HepG2 (cell line): ENCODE measurements around the gene SLC4A2. TPM values are rescaled to one million over a fixed set of nuclear protein-coding genes. Genes with fewer than 3 reads are reported as not detected.

Experiments used
- ATAC-seq: fragments of 200-7000 bp; cut with Tn5 transposase; 3 replicates; pipeline ENCODE4 v1.9.1; 2020; ENCODE audit warnings: mild to moderate bottlenecking, moderate library complexity
- BruUV-seq: library from RNA; stranded (reverse); fragments of 400-500 nt; replicated peaks from 2 replicates; lab custom pipeline; 2021; lab: Mats Ljungman, UMichigan
- CTCF ChIA-PET: fragments of 300-600 bp; formaldehyde crosslinking; extraction: SDS; loops from one replicate; lab custom pipeline; 2021; ENCODE audit warnings: low total read pairs, inconsistent platforms, low intra/inter-chr PET ratio; lab: Yijun Ruan, JAX
- POLR2A ChIA-PET: fragments of 350-600 bp; sonication (Branson Sonifier 250); formaldehyde crosslinking; loops from one replicate; lab custom pipeline; 2020; ENCODE audit warnings: antibody characterized with exemption, inconsistent platforms; lab: Yijun Ruan, JAX
- DNase-seq: peaks from one replicate; pipeline ENCODE4 v3.0.0-alpha.2; 2015; ENCODE audit warnings: low spot score
- FAIRE-seq: peaks from 3 replicates; lab custom pipeline; 2011; peaks lifted over from hg19 to GRCh38; lab: Jason Lieb, UNC
- H2AFZ ChIP-seq: one replicate; pipeline ENCODE4 v1.6.1; 2011; ENCODE audit warnings: low read length, inconsistent platforms
- H3K27ac ChIP-seq: fragments of 300-600 bp; 3 replicates; pipeline ENCODE4 v1.8.0; 2011; ENCODE audit warnings: mixed run types, mild to moderate bottlenecking, mixed read lengths, low read length, inconsistent platforms; ENCODE audit not compliant: insufficient read depth; ENCODE audit errors: extremely low read length
- H3K27me3 ChIP-seq, 2 experiments: fragments of 200-600 bp in 1 of 2; 2 replicates in 1 of 2; 3 replicates in 1 of 2; pipeline versions ENCODE4 v1.6.0 to v1.8.0; 2011; ENCODE audit warnings: low read length in 2 of 2, mild to moderate bottlenecking in 2 of 2, moderate library complexity in 2 of 2, inconsistent platforms in 1 of 2; ENCODE audit not compliant: insufficient read depth in 2 of 2, control insufficient read depth in 1 of 2
- H3K36me3 ChIP-seq, 2 experiments: fragments of 200-600 bp in 1 of 2; replicated peaks in 1 of 2; 2 replicates in 1 of 2; 3 replicates in 1 of 2; pipeline versions ENCODE4 v1.5.1 to v1.8.0; 2011; ENCODE audit warnings: low read length in 2 of 2, inconsistent platforms in 1 of 2; ENCODE audit not compliant: insufficient read depth in 2 of 2, control insufficient read depth in 1 of 2
- H3K4me1 ChIP-seq: 2 replicates; pipeline ENCODE4 v1.5.1; 2012; ENCODE audit warnings: low read length, inconsistent platforms; ENCODE audit not compliant: insufficient read depth
- H3K4me2 ChIP-seq: 2 replicates; pipeline ENCODE4 v1.6.0; 2011; ENCODE audit warnings: low read depth, low read length, inconsistent platforms
- H3K4me3 ChIP-seq, 3 experiments: fragments of 200-600 bp in 1 of 3; sonication (generic), shearing (Covaris generic) in 1 of 3; replicated peaks in 1 of 3; 2 replicates each; pipeline ENCODE4 v1.5.1; 2011 to 2016; ENCODE audit warnings: low read length in 3 of 3, inconsistent platforms in 2 of 3, low read depth in 2 of 3, mild to moderate bottlenecking in 2 of 3, control low read depth in 1 of 3, mixed read lengths in 1 of 3; ENCODE audit not compliant: insufficient read depth in 1 of 3
- H3K79me2 ChIP-seq: one replicate; pipeline ENCODE4 v1.6.1; 2011; ENCODE audit warnings: low read length, inconsistent platforms; ENCODE audit not compliant: insufficient read depth
- H3K9ac ChIP-seq: 2 replicates; pipeline ENCODE4 v1.6.0; 2011; ENCODE audit warnings: mild to moderate bottlenecking, low read depth, low read length, inconsistent platforms; ENCODE audit not compliant: insufficient read depth
- H3K9me3 ChIP-seq: 2 replicates; pipeline ENCODE4 v1.5.1; 2012; ENCODE audit warnings: mild to moderate bottlenecking, low read length
- H4K20me1 ChIP-seq: 2 replicates; pipeline ENCODE4 v1.6.0; 2011; ENCODE audit warnings: inconsistent platforms, mild to moderate bottlenecking, low read length, moderate library complexity; ENCODE audit not compliant: insufficient read depth
- ATF5 ChIP-seq: sonication (generic); formaldehyde crosslinking; IDR thresholded peaks from 2 replicates; pipeline ENCODE4 v1.4.0; 2020; ENCODE audit warnings: mild to moderate bottlenecking, low read depth, missing genetic modification reagents
- CENPT ChIP-seq: sonication (generic); formaldehyde crosslinking; IDR thresholded peaks from 2 replicates; pipeline ENCODE4 v1.8.0; 2022; ENCODE audit warnings: low read depth, mild to moderate bottlenecking, moderate library complexity, missing genetic modification reagents
- CSRNP1 ChIP-seq: sonication (generic); formaldehyde crosslinking; IDR thresholded peaks from 2 replicates; pipeline ENCODE4 v1.8.1; 2023; ENCODE audit warnings: mild to moderate bottlenecking, missing genetic modification reagents
- EED ChIP-seq: sonication (generic); formaldehyde crosslinking; IDR thresholded peaks from 2 replicates; pipeline ENCODE4 v1.5.0; 2020; ENCODE audit warnings: mild to moderate bottlenecking, missing genetic modification reagents
- ETS1 ChIP-seq: sonication (generic); formaldehyde crosslinking; IDR thresholded peaks from 2 replicates; pipeline ENCODE4 v1.4.0; 2020; ENCODE audit warnings: missing genetic modification reagents
- FOXM1 ChIP-seq: sonication (generic); formaldehyde crosslinking; IDR thresholded peaks from 2 replicates; pipeline ENCODE4 v1.5.0; 2020; ENCODE audit warnings: missing genetic modification reagents
- KDM4B ChIP-seq: sonication (generic); formaldehyde crosslinking; IDR thresholded peaks from 2 replicates; pipeline ENCODE4 v1.4.0; 2020; ENCODE audit warnings: missing genetic modification reagents
- PHF21A ChIP-seq: sonication (generic); formaldehyde crosslinking; IDR thresholded peaks from 2 replicates; pipeline ENCODE4 v1.5.0; 2020; ENCODE audit warnings: mild to moderate bottlenecking, missing genetic modification reagents
- SRSF4 ChIP-seq: fragments of 200-400 bp; formaldehyde crosslinking; IDR thresholded peaks from one replicate; pipeline ENCODE4 v1.6.1; 2018; ENCODE audit warnings: mild to moderate bottlenecking, low read depth, low read length, moderate library complexity; ENCODE audit not compliant: poor library complexity, severe bottlenecking
- ZNF12 ChIP-seq: sonication (generic); formaldehyde crosslinking; IDR thresholded peaks from 2 replicates; pipeline ENCODE4 v1.5.0; 2020; ENCODE audit warnings: missing genetic modification reagents
- ZNF460 ChIP-seq: sonication (generic); formaldehyde crosslinking; IDR thresholded peaks from 2 replicates; pipeline ENCODE4 v1.5.1; 2020; ENCODE audit warnings: missing genetic modification reagents, mild to moderate bottlenecking, borderline replicate concordance
- ZNF598 ChIP-seq: sonication (generic); formaldehyde crosslinking; IDR thresholded peaks from 2 replicates; pipeline ENCODE4 v1.5.1; 2020; ENCODE audit warnings: mild to moderate bottlenecking, missing genetic modification reagents, borderline replicate concordance
- WGBS: methylation state at CpG from one replicate; pipeline ENCODE4 v1.1.6; 2017; ENCODE audit warnings: low lambda C conversion rate; 5-methylcytosine and 5-hydroxymethylcytosine counted together
- in situ Hi-C: cut with HindIII; loops from 2 replicates; pipeline ENCODE4 v1.10.0; 2017; ENCODE audit warnings: low pct_unique_long_range_greater_than_20kb; ENCODE audit not compliant: extremely low pct_ligation_motif_present
- intact Hi-C: fragments of 100-400 bp; cut with micrococcal nuclease; formaldehyde crosslinking; loops from one replicate; pipeline ENCODE4 v1.10.0; 2022; ENCODE audit not compliant: unreplicated experiment
- polyA plus RNA-seq, 8 experiments: library from polyadenylated mRNA; depleted of rRNA in 3 of 8; stranded (reverse) in 7 of 8; unstranded in 1 of 8; fragments of >200 nt; fragmentation: Illumina TruSeq in 4 of 8; extraction: Trizol in 4 of 8; gene quantifications; 2 replicates each; pipeline versions ENCODE4 v1.2.1 to v1.2.3, GENCODE V29; 2011 to 2016; ENCODE audit warnings: low read depth in 4 of 8, missing spikeins in 1 of 8, mixed read lengths in 1 of 8; ENCODE audit not compliant: insufficient read depth in 1 of 8
- total RNA-seq, 5 experiments: library from RNA; depleted of rRNA; stranded (reverse); fragments of >200 nt; fragmentation: Illumina TruSeq; extraction: Trizol; gene quantifications; 2 replicates each; pipeline ENCODE4 v1.2.3, GENCODE V29; 2016; ENCODE audit warnings: low read depth in 1 of 5
- TF ChIP-seq, protein P1 (sequence below): sonication (generic); formaldehyde crosslinking; IDR thresholded peaks from 2 replicates; pipeline ENCODE4 v1.8.0; 2022; ENCODE audit warnings: missing genetic modification reagents, mild to moderate bottlenecking, borderline replicate concordance

The SLC4A2 gene
- total and polyA plus RNA-seq, 2 of the 13 experiments (the other 11 are each of a cell fraction or from before 2014, with no cell fraction given): 51.9 to 73.4 TPM

DNA sequence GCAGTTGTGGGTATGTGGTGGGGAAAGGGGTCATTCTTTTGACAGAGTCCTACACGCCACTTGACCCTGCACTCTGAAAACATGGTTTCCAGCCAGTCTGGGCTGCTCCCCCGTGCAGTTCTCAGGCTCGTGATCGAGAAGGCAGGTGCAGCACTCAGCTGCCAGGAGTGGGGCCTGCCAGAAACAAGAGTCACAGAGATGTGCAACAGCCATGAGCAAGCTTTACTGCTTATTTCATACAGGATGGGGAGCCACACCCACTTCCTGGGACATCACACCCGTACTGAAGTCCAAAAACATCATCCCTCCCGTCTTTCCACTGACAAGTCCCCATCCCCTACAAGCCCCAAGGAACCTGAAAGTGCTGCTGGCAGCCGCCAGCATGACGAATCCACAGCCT lies 44.4 kb upstream of the SLC4A2 start (continued):
- TF ChIP-seq SRSF4: no peak
- TF ChIP-seq, protein P1, sequence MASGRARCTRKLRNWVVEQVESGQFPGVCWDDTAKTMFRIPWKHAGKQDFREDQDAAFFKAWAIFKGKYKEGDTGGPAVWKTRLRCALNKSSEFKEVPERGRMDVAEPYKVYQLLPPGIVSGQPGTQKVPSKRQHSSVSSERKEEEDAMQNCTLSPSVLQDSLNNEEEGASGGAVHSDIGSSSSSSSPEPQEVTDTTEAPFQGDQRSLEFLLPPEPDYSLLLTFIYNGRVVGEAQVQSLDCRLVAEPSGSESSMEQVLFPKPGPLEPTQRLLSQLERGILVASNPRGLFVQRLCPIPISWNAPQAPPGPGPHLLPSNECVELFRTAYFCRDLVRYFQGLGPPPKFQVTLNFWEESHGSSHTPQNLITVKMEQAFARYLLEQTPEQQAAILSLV: no peak
- TF ChIP-seq CENPT: no peak
- no peak for TF ChIP-seq ATF5
- no peak for TF ChIP-seq EED
- TF ChIP-seq KDM4B: no peak
- no peak for TF ChIP-seq ZNF460 (CRISPR knock-in tag)
- no peak for TF ChIP-seq ZNF12 (CRISPR knock-in tag)
- TF ChIP-seq FOXM1: no peak
- TF ChIP-seq PHF21A (CRISPR knock-in tag): no peak

DNA sequence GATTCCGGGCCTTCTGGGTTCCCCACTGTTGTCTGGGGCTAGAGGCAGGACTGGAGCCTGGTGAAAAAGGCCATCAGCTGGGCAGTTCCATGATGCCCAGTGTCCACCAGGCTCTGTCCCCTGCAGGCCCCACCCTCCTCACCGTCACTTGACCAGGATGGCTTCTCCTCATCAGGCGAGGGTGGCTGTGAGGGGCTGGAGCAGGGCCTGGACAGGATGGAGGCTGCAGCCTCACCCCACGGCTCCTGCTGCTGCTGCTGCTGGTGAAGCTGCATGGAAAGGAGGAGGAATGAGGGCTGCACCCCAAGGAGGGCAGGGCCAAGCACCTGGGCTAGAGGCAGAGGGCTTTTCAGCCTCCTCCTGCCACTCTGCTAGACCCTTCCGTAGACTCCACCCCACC lies 43.4 kb upstream of the SLC4A2 start:
- CTCF ChIA-PET: no interaction called here
- no peak for FAIRE-seq
- H3K36me3 ChIP-seq: no peaks in the 10 kb centered on the region; a peak in 1 of 5 replicates
- in situ Hi-C loops (no loop called here), intact Hi-C loops (no loop called here)
- no peak for ATAC-seq
- TF ChIP-seq ZNF598 (CRISPR knock-in tag) (no peak), CSRNP1 (CRISPR knock-in tag) (no peak), ETS1 (CRISPR knock-in tag) (no peak)
- POLR2A ChIA-PET: no interaction called here
- H3K4me3 ChIP-seq: no peak overlapping the region
- H3K4me2 ChIP-seq: no peak overlapping the region
- WGBS: 90% methylated on average over 1 of the region's 5 CpGs
- H3K9ac ChIP-seq: no peak overlapping the region
- H2AFZ ChIP-seq: no peak overlapping the region
- no peak for DNase-seq
- BruUV-seq: no TSS peak
- H3K9me3 ChIP-seq: no peaks in the 10 kb centered on the region
- peaks cover 56% of the 10 kb centered on the region for H3K4me1 ChIP-seq
- no peaks in the 10 kb centered on the region for H3K79me2 ChIP-seq
- H3K27me3 ChIP-seq: peaks cover 9 to 28% of the 10 kb centered on the region in 2 experiments
- H4K20me1 ChIP-seq: no peaks in the 10 kb centered on the region
- no peak overlapping the region for H3K27ac ChIP-seq
